Measurements from ENCODE around the gene SLC9A9.
A peak's percentile ranks its signal among the peaks of the same experiment; 100 is the strongest.

The SLC9A9 gene

DNA sequence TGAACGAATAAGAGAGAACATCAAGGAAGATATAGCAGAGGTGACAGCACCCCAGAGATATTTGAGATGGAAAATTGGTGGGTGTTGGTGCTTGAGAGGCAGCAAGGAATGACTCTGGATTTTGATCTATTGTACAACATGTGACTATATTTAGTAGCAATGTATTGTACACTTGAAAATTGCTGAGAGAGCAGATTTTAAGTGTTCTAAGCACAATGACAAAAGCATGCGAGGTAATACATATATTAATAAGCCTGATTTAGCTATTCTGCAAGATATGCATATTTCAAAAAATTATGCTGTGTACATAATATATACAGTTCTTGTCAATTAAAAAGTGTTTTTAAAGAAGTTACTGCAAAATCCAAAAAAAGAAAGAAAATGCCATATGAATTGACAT lies 194.3 kb downstream of the SLC9A9 start:
- DNase-seq (ENCODE audit: insufficient read length, low spot score), result no peak
- no peak for FAIRE-seq

DNA sequence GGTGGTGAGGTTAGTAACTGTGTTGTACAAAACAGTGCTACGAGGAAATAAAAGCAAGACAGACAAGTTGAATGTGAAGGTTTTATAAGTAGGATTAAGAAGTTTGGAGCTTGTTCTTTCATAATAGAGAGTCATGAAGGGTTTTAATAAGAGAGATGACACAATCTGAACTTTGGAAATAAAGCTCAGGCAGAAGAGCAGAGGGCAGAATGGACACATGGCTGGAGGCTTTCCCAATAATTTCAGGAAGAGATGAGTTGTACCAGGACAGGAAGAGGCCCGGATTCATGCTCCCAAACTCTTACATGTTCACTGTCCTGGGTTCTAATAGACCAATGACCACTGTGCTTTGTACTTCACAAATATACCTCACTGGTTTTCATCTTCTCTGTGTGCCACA lies 194.8 kb downstream of the SLC9A9 start:
- DNase-seq (ENCODE audit: insufficient read length, low spot score), result no peak
- FAIRE-seq, result no peak

DNA sequence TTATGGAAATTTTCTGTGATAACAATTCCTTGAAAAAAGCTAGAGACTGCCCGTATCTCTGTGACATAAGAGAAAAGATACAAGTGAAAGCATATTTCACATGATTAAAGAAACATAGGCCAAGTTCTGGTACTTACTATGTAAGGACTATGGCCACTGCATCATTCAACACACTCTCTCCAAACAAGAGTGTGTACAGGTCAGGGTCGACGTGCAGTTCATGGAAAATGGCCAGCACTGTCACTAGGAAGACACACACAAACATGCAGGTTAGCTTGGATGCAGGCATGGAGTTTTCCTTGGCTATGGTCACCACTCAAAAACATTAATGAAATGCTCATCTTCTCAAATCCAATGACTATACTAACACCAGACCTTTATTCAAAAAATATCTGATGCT lies 196.2 kb downstream of the SLC9A9 start:
- FAIRE-seq (no peak), DNase-seq (ENCODE audit: insufficient read length, low spot score) (no peak)

DNA sequence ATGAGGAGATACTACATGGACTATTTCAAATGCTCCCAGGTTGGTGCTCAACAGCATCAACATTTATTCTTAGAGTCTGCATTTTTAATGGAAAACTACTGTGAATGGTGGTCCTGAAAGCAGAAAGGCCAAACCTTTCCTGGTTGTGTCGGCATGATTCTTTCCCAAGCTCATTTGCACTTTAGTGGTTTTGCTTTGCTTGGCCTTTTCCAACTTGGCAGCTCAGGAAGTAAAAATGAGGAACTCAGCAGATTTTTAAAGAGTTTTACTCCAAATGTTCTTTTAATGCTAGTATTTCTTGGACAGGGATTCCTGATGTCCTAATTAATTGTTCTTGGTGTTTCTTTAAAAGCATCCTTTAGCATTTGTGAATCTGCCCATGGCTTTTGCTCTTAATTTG lies 197.4 kb downstream of the SLC9A9 start:
- DNase-seq (ENCODE audit: insufficient read length, low spot score), result no peak
- FAIRE-seq, result no peak

DNA sequence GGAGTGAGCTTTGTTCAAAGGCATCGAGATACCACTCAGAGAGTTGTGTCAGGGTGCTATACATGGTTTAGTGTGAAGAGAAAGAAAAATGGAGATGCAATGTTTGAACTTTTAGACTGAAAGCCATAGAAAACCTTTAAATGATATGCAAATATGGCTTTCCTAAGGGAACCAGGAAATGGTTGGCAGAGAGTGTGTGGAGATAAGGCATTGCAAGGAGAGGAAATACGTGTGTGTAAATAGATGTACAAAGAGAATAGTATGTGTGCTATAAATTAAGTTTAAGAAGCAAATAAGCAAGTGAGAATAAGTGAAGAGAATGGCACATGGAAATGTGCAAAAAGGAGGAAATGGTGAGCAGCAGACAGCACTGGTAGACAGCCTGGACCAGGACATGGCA lies 198.1 kb downstream of the SLC9A9 start:
- no peak for DNase-seq (ENCODE audit: insufficient read length, low spot score)
- no peak for FAIRE-seq

DNA sequence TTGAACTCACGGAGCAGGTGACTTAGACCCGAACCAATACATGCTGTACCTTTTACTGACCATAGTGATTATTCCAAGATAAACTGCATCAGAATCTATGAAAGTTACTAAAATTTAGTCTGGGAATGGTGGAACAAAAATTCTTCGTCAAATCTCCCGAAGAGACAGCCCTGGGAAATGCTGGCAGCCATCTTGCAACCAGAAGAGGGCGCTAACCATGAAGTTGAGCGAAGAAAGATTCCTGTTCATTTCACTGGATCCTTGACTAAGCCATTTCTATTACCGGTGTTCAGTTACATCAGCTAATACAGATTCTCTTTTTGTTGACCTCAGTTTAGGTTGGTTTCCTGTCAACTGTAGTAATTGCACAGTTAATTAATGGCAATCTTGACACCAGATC lies 199.6 kb downstream of the SLC9A9 start:
- FAIRE-seq (no peak), DNase-seq (ENCODE audit: insufficient read length, low spot score) (no peak)

DNA sequence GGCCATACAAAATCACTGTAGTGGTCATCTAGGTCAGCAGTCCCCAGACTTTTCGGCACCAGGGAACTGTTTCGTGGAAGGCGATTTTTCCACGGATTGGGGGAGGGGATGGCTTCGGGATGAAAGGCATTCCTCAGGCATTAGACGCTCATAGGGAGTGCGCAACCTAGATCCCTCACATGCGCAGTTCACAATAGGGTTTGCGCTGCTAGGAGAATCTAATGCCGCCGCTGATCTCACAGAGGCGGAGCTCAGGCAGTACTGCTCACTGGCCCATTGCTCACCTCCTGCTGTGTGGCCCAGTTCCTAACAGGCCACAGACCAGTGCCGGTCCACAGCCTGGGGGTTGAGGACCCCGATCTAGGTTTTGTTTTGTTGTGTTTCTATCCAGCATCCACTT lies 200.1 kb downstream of the SLC9A9 start:
- no peak for FAIRE-seq
- no peak for DNase-seq (ENCODE audit: insufficient read length, low spot score)

DNA sequence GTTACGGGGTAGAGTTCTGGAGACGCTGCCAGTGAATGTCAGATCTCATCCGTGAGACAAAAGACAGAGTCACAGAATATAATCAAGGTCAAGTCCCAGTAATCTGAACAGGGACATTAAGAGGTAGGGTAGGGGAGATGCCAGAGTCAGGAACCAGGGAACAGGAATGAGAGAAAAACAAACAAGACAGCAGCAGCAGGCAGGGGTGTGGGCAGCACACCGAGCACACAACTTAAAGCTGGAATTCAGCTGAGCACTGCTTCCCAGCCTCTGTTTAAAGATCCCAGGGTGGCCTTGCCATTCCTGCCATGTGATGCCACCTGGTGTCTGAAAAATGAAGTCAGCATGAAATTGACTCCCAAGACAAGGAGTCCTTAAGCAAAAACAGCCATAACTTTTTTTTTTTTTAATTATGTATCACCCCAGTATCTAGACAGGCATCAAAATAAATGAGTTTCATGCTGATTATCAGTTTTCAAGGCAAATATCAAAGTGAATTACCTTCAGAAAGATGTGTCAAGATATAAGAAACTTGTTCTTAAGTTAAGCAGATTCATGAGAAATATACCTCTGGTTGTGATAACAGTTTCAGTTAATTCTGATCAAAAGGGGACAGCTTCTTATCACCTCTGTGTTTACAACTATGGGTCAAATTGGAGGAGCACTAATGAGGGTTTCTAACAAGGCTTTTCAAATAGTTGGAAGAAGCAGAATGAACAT lies 203.7 kb downstream of the SLC9A9 start:
- DNase-seq (ENCODE audit: insufficient read length, low spot score) (peak; percentile 48), FAIRE-seq (no peak)

DNA sequence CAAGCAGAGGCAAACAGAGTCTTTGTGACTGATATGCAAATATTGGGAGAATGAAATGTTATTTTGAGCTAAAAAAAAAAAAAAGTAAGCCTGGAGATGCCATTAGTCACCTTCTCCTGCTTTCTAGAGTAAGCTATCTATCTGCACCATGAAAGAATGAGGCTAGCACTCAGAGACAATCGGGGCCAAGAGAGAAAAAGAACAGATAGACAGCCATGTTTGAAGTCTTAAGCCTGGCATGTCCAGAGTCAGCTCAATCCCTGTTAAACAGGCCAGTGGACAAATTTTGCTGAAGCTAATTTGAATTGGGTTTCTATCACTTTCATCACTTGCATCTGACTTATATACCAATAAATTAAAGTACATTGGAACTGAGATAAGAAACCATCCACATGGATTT lies 204.4 kb downstream of the SLC9A9 start:
- FAIRE-seq, result no peak
- DNase-seq (ENCODE audit: insufficient read length, low spot score), result no peak

DNA sequence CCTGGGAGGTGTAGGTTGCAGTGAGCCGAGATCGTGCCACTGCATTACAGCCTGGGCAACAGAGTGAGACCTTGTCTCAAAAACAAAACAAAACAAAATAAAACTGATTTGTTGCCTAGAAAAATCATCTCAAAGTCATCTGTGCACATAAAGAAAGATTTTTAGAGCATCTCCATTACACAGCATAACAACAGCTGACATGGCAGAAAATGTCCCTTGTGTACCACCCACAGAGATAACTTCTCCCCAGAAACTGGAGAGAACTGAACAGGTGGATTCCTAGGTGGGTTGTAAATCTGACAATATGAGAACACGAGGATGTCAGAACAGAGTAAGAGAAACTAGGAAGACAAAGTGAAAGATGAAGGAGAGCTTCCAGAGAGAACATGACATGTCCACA lies 207.5 kb downstream of the SLC9A9 start:
- no peak for FAIRE-seq
- no peak for DNase-seq (ENCODE audit: insufficient read length, low spot score)

DNA sequence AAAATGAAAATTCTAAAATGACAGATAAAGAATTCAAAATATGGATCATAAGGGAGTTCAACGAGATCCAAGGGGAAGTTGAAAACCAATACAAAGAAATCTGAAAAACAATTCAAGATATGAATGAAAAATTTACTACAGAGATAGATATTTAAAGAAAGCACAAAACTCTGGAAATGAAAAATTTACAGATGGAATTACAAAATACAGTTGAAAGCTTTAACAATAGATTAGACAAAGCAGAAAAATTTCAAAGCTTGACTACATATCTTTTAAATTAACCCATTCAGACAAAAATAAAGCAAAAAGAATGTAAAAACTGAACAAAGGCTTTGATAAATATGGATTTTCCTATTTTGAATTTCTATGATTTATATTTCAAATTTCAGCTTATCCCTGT lies 211.1 kb downstream of the SLC9A9 start:
- no peak for FAIRE-seq

DNA sequence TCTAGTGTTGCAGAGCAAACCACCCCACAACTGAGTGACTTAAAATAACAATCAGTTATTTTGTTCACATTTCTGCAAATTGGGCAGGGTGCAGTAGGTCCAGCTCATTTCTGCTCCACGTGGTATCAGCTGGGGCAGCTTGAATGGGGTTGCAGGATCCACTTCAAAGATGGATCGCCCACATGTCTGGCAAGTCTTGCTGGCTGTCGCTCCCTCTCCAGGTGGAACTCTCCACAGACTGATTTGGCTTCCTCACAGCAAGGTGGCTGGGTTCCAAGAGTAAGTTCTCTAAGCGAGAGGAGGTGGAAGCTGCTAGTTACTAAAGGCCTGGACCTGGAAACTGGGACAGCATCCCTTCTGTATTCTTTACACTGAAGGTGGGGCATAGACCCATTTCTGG lies 213.3 kb downstream of the SLC9A9 start:
- no peak for FAIRE-seq
- DNase-seq (ENCODE audit: insufficient read length, low spot score), result no peak

More for the DNA sequence above, 211.1 kb downstream of the SLC9A9 start:
- DNase-seq (ENCODE audit: insufficient read length, low spot score), result no peak

DNA sequence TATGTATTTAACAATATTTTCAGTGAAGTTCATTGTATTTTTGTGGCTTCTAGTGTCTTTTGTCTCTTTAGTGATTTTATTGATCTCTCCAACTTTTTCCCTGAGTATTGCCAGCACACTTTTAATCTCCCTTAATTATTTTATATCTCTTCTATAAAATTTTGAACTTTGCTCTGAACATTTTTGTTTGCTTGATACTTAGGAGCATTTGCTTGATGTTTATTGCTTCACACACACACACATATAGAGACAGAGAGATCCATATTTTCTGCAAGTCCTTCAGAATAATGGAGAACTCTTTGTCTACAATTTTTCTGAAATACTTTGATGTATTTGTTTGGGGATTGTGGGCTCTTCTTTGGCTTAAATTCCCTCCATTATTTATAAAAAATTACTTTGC lies 213.8 kb downstream of the SLC9A9 start:
- FAIRE-seq (no peak), DNase-seq (ENCODE audit: insufficient read length, low spot score) (no peak)

DNA sequence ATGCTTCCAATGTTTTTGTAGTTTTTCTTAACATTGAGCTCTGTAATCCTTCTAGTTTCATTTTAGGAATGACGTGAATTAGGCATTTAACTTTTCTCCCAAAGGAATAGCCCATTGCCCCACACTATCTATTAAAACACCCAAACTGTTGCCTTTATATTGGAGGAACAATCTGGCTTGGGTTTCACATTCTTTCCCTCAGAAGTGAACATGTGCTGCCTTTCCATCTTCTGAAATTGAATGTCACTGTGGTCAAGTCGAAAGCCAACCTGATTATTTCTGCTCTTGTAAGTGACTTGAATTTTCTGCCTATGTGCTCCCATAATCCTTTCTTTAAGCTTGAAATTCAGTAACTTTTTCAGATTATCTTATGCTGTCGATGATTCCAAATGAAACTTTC lies 214.5 kb downstream of the SLC9A9 start:
- DNase-seq (ENCODE audit: insufficient read length, low spot score) (no peak), FAIRE-seq (no peak)

DNA sequence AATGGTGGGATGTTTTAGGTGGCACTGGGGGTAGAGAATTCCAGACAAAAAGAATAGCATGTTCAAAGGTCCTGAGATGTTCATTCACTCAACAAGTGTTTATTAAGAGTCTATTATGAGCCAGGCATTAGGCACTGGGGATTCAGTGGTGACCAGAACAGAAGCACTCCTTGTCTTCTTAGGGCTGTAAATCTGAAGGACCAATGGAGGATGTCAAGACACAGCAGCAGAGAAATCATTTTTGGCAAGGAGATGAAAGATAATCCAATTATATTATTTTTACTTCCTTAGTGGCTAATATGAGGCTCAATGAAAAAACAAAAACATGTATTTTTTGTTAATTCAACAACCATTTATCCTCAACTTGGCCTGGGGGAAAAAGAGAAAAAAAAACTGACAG lies 218.5 kb downstream of the SLC9A9 start:
- DNase-seq (ENCODE audit: insufficient read length, low spot score), result no peak
- FAIRE-seq, result no peak

DNA sequence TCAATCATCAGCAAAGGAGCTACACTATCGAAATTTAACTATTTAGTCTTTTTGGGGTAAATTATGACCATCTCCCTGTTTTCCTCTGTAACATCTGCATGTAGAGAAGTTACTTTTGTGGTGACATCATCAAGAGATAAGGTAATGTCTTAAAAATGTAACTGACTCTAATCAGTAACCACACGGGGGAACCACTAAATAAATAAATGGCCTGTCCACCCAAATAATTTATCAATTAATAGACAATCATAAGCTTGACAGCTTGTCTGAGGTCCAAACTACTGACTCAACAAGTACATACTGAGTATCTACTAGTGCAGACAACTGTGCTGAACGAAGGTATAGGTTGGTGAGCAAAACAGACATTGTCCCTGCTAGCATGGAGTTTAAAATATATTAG lies 219.3 kb downstream of the SLC9A9 start:
- DNase-seq (ENCODE audit: insufficient read length, low spot score), result no peak
- no peak for FAIRE-seq

DNA sequence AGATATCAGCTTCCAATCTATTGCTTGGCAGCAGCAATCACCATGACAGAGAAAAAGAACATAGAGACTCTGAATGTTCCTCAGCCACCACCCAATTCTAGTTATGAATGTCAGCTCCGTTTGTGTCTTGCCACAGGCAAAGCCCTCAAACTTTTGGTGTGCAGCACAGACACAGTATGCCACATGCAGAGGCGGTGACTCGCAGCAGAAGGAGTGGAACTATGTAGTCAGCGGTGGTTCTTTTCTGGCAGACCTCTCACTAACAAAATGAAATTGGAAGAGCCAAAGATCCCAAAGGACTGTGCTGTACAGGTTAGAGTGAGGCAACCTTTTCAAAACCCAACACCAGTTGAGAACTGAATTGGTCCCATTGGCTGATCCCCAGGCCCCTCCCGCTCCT lies 220.9 kb downstream of the SLC9A9 start:
- FAIRE-seq, result no peak

DNA sequence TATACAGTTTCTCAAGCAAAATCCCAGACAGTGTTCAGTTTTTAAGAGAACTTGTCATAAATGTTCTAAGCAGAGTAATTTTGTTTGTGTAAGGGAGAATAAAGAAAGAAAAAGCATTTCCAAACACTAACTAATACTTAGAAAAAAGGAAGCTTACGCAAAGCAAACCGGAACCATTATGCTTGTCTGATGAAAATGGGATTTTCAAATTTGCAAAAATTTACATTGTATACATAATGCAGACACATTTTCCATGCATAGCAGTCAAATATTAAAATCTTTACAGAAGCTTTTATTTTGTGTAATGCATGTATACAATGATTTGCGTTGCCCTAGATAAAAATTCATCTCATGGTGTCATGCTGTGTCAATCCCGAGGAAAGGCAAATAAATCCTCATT lies 229.0 kb downstream of the SLC9A9 start:
- DNase-seq (ENCODE audit: insufficient read length, low spot score) (no peak), FAIRE-seq (no peak)

More for the DNA sequence above, 220.9 kb downstream of the SLC9A9 start:
- DNase-seq (ENCODE audit: insufficient read length, low spot score), result no peak

DNA sequence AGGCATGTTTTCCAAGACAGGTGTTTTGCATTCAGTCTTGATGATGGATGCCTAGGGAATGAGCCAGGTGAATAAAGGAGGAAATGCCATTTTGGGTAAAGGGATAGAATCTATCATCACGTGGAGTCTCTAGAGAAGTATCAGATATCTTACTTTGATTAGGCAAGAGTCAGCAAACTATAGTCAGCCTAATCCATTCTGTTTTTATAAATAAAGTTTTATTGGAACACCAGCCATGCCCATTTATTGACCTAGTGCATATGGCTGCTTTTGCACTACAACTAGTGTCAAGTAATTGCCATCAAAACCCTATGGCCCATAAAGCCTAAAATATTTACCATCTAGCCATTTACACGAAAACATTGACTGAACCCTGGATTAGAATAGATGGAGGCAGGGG lies 231.2 kb downstream of the SLC9A9 start:
- FAIRE-seq, result no peak
- DNase-seq (ENCODE audit: insufficient read length, low spot score), result no peak

DNA sequence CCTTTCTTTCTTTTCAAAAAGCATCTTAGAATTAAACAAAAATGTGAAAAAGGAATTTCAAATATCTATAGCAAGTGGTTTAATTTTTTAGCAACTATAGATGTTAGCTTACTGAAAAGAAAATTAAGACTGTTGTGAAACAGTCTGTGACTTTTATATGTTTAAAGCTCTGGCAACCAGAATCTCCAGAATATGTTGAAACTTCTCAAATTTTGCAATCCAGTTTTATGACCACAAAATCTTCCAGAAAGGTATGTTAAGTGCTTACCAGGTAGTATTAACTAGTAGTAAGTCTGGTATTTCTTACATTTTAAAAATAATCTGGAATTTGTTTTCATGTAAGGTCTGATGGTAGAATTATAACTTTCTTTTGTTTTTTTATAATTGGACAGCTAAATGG lies 235.0 kb downstream of the SLC9A9 start:
- FAIRE-seq (no peak), DNase-seq (ENCODE audit: insufficient read length, low spot score) (no peak)

DNA sequence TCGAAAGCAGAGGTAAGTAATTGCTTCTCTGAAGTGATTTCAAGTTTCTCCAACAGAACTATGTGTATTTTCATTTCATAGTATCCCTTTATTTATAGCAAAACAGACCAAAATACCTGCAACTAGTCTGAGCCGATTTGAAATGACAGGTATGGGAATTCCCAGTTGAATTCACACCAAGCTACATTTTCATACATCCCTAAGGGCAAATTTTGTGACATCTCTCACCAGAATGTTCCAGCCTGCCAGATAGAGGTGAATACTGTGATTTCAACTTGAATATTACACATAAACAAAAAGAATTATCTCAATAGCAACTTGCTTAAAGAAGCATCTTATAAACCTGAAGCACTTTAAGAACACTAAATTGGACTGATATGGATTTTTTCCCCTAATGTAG lies 235.7 kb downstream of the SLC9A9 start:
- DNase-seq (ENCODE audit: insufficient read length, low spot score), result no peak

DNA sequence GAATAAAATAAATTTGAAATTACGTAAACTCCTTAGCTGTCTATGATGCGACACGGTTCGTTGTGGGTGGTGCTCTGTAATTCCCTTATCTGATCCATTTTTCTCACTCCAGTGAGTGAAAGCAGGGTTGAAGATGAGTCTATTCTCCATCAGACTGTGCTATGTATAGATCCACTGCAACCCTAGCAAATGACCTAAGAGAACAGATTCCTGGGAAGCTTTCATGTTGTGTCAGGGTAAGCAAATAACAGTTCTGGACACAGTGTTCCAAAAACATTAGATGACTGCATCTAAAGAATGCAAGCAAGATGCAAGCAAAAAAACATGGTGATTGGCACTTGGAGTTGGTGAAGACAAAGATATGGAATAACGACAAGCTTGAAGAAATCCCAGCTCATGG lies 239.3 kb downstream of the SLC9A9 start:
- no peak for FAIRE-seq

More for the DNA sequence above, 235.7 kb downstream of the SLC9A9 start:
- FAIRE-seq, result no peak

More for the DNA sequence above, 239.3 kb downstream of the SLC9A9 start:
- no peak for DNase-seq (ENCODE audit: insufficient read length, low spot score)

Measured in HTR-8/SVneo (cell line).